Measurements from ENCODE around the gene MAT2B. TPM values are rescaled to one million over a fixed set of nuclear protein-coding genes. Genes with fewer than 3 reads are reported as not detected.
A peak's percentile ranks its signal among the peaks of the same experiment; 100 is the strongest.

The MAT2B gene
- total and polyA plus RNA-seq, 2 donors (not counting 1 experiment from before 2014, with no cell fraction given) = 33.9 to 123 TPM

GRCh38 chr5:163504079-163504931 is 1.1 kb upstream of the MAT2B start:
- no peak for ATAC-seq (ENCODE audit: low read depth)
- Mint-ChIP-seq H3K27me3 (no peaks in the 10 kb centered on the region), H3K4me3 (peak overlapping the region; percentile 98), H3K4me1 (peaks cover 51% of the 10 kb centered on the region), H3K9me3 (ENCODE audit: insufficient read depth) (no peaks in the 10 kb centered on the region), H3K27ac (peak overlapping the region; percentile 98)
- Histone ChIP-seq H3K4me2 (replicated peaks; ENCODE audit: low read depth, low read length, poor library complexity, severe bottlenecking) (peak overlapping the region; percentile 80), H4K20me1 (ENCODE audit: control insufficient read depth, insufficient read depth, low read length, poor library complexity, severe bottlenecking) (no peaks in the 10 kb centered on the region), H3K9me3 (ENCODE audit: control extremely low read depth in 1 of 3, control insufficient read depth in 2 of 3, insufficient read depth in 1 of 3, low read length in 2 of 3) (no peaks in the 10 kb centered on the region), H3K27me3 (replicated peaks in 1 of 4; ENCODE audit: control extremely low read depth in 1 of 4, control insufficient read depth in 3 of 4, insufficient read depth in 4 of 4, low read length in 3 of 4) (no peaks in the 10 kb centered on the region), H3K9ac (ENCODE audit: low read length) (peak overlapping the region; percentile 88), H3K36me3 (replicated peaks in 1 of 2; ENCODE audit: control extremely low read depth in 1 of 2, control insufficient read depth in 1 of 2, extremely low read depth in 1 of 2, insufficient read depth in 2 of 2, low read length in 1 of 2) (peaks cover 0 to under 1% of the 10 kb centered on the region in 2 experiments), H3K4me3 (ENCODE audit: control extremely low read depth in 1 of 5, extremely low read depth in 1 of 5, insufficient read depth in 1 of 5, low read depth in 2 of 5, low read length in 4 of 5) (peak overlapping the region; percentile 61 to 94 (median 83)), H3K27ac (ENCODE audit: low read length in 2 of 2) (peak overlapping the region; percentile 93 to 95), H3K4me1 (ENCODE audit: control insufficient read depth in 2 of 2, insufficient read depth in 2 of 2, low read length in 2 of 2) (peaks cover 43 to 48% of the 10 kb centered on the region in 2 donors), H2AFZ (ENCODE audit: insufficient read depth, low read depth, low read length, poor library complexity, severe bottlenecking) (peak overlapping the region; percentile 77), H3K79me2 (ENCODE audit: control insufficient read depth, insufficient read depth, low read length) (peaks cover 41% of the 10 kb centered on the region)
- TF ChIP-seq CTCF (IDR thresholded peaks at IDR 0.05) = no peak
- no peak for TF ChIP-seq EZH2 (IDR thresholded peaks at IDR 0.05; ENCODE audit: borderline replicate concordance, insufficient read depth, low read depth, low read length, poor library complexity, severe bottlenecking)
- POLR2A ChIA-PET = interaction anchor here (0.6 to 4.0 kb wide), 3 partner anchors 41 to 412 kb away, joined by 3 to 40 read pairs (median 5); partner anchors contain the start of genes HMMR and NUDCD2
- peak; percentile 59 for DNase-seq
- CTCF ChIA-PET = interaction anchor here (1.1 to 4.0 kb wide), 4 partner anchors 21 to 44 kb away, joined by 3 to 37 read pairs (median 15); partner anchors contain the start of genes HMMR and NUDCD2
- intact Hi-C loops (cut with micrococcal nuclease) = no loop called here
- 0% methylated on average over 19 of the region's 27 CpGs for WGBS (ENCODE audit: insufficient coverage)

Data from B cell (primary cell).